Stimulated activated naive CD4-positive, alpha-beta T cell (primary cell): ENCODE data around the gene ZNRF4.

ENCODE experiments used
- DNase-seq, 6 experiments: peaks; one replicate each; lab custom pipeline; 2025; lab: John Stamatoyannopoulos, UW

ZNRF4 gene

DNA sequence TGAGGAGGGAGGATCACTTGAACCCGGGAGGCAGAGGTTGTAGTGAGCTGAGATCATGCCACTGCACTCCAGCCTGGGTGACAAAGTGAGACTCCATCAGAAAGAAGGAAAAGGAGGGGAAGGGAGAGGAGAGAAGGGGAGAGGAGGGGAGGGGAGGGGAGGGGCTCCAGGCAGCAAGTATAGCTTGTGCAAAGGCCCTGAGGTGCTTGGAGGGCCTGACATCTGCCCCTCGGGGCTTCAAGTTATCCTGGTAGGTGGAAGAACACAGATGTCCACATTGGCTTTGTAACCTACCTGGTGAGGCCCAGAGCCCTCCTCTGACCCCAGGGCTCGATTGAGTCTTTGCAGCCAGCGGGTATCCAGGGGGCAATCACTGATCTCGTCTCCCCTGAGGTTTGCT lies 11.5 kb upstream of the ZNRF4 start:
- no peak for DNase-seq

DNA sequence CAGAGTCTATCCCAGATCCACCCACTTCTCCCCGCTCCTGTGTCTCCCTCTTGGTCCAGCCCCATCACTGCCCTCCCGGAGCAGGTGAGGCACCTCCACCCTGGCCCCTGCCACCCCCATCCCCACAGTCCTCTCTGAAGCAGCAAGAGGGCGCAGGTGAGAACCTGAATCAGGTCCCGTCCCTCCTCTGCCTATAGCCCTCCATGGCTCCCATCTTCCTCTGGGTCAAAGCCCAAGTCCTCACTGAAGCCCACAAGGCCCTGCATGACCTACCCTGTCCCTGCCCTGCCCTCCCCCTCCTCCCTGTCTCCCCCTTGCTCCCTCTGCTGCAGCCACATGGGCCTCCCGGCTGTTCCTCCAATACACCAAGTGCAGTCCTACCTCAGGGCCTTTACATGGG lies 10.8 kb upstream of the ZNRF4 start:
- no peak for DNase-seq

DNA sequence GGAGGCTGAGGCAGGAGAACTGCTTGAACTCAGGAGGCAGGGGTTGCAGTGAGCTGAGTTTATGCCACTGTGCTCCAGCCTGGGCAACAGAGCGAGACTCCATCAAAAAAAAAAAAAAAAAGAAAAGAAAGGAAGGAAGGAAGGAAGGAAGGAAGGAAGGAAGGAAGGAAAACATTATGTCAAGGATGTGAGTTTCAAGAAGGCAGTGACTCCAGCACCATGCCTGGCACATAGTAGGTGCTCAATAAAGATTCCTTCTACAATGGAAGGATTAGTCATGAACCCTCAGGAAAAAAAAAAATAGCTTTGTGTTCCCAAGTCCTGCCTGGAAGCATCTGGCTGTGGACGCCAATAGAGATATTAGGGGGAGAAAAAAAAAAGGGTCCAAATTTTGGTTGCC lies 10.1 kb upstream of the ZNRF4 start:
- no peak for DNase-seq

DNA sequence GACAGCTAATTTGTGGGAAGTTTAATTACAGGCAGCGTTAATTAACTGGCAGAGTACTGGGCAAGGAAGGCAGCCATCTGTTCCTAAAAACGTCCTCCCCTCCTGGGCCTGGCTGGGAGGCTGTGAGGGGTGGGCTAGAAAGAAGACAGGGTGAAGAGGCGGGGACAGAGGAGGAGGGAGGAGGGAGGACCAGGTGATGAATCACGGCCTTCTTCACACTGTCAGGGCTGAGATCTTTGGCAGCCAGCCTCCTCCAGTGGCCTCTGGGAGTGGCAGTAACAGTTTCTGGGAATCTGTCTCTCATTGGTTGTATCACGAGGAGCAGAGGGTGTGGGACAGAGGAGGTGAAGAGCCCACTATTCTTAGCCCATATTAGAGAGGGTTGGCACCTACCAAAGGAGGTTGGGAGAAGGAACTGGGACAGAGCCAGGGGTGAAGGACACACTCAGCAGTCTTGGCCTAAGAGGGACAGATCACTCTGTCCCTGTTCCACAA lies 9.6 kb upstream of the ZNRF4 start:
- DNase-seq: no peak

DNA sequence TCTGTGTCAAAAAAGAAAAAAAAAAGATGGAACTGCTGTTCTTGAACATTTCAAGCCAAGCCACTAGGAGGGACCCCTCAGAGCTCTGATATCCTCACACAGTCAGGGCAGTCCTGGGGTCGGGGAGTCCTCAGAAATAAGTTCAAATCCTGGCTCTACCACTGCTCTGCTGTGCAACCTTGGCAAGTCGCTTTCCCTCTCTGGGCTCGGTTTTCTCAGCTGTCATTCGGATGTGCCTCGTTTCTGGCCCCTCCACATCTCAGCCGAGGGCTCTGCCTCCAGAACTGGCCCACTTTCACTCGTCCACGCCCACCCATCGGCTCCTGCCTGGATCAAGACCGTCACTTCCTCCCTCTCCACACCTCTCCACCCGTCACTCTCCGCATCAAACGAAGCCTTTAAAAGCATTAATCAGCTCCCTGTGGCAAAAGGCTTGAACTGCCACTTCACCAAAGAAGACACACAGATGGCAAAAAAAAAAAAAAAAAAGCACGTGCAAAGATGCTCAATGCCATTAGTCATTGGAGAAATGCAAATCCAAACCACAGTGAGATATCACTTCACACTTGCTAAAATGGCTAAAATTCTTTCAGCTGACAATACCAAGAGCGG lies 7.4 kb upstream of the ZNRF4 start:
- DNase-seq: no peak

DNA sequence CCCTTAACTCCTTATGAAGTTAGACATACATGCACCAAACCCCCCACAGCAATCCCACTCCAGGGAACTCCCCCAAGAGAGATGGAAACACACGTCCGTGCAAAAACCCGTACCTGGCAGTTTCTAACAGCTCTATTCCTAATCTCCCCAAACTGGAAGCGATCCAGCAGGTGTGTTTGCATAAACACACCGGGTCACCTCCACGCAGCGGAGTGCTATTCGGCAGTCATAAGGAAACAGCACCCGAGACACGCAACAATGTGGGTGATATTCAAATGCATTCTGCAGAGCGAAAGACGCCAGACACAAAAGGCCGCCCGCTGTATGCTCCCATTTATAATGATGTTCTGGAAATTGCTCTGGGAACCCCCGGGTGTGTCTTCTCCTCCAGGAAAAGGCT lies 6.8 kb upstream of the ZNRF4 start:
- DNase-seq: no peak

DNA sequence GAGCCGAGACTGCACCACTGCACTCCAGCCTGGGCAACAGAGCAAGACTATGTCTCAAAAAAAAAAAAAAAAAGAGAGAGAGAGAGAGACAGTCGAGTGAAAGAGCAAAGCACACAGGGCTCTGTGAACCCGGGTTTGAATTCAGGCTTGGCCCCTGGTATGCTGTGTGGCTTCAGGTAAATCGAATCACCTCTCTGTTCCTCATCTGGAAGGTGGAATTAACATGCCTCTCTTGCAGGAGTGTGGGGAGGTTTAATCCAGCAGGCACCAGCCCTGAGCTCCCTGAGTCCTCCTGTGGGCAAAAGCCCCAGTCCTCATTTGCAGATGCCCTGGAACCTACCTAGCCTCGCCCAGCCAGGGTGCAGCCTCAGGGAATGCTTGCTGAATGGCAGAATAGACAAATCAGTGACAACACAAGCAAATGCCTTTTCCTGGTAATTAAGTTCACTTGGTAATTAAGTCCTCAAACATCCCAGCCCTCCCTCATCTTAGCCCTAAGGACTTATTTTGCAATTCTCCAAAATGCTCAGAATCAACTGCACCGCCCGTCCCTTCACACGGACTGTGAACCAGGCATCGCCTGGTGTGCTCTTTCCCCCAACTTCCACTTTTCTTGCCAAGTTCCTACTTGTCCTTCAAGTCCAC lies 4.6 kb upstream of the ZNRF4 start:
- no peak for DNase-seq

DNA sequence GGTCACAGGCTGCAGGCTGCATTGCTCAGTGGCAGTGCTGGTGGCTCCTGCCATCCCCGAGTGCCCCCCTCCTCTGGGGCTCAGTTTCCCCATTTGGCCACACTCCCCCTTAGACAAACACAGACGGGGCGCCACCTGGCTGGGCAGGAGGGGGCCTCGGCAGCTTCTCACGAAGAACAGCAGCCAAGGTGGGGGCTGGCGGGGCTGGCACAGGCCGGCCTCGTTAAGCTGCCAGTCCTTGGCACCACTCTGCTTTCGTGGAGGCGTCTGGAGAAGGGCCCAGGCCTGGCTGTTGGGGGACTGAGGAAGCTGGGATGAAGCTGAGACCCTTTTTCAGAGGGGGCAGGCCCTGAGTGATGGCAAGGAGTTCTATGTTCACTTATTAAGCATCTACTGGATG lies 3.7 kb upstream of the ZNRF4 start:
- no peak for DNase-seq

DNA sequence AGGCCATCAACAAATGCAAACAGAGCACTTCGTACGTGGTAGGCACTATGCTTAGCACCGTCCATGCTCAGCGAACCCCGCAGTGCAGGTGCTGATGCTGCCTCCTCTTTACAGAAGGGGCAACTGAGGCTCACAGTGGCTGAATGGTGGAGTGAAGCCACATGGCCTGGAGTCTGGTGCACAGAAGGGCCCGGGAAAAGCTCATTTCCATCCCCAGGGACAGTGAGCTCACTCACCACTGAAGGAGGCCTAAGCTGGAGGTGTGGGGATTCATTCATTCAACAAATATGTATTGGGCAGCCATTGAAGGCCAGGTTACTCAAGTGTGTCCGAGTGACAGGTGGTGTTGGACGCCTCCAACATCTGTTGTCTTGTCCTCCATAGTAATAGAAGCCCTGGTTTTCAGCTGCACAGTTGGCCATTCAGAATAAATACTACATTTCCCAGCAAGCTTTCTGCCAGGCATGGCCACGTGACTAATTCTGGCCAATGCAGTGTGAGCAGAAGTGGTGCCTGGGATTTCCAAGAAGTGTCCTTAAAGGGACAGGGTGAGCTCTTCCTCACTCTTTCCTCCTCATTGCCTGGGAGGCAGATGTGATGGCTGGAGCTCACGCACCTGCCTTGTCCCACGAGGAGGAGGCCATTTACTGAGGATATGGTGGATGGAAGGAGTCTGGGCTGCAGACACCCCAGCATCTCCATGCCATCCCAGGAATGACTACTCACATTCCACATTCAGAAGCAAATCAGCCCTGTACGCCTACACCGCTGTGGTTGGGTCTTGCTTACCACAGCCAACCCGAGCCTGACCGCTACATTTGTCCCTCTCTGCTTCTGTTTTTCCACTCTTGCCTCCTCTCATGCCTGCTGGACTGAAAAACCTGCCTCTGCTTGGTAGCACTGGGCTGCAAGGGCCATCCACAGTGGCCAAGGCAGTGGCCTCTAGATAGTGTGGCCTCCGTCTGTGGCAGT lies 2.3 kb upstream of the ZNRF4 start:
- DNase-seq: no peak

DNA sequence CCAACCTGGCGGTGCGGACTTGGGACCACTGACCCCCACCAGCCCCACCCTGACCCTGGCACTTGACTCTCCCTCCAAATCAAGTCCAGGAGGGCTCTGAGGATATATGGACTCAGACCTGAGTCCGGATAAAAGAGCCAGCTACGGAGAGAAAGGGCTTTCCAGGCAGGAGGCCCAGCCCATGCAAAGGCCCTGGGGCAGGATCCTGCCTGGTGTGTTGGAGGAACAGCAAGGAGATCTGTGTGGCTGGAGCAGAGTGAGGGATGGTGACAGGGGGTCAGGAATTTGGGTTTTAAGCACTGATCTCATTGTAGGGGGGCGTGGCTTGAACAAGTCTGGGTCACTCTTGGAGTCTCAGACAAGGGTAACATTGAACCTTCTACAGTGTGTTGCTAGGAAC lies 474 bp upstream of the ZNRF4 start:
- no peak for DNase-seq

DNA sequence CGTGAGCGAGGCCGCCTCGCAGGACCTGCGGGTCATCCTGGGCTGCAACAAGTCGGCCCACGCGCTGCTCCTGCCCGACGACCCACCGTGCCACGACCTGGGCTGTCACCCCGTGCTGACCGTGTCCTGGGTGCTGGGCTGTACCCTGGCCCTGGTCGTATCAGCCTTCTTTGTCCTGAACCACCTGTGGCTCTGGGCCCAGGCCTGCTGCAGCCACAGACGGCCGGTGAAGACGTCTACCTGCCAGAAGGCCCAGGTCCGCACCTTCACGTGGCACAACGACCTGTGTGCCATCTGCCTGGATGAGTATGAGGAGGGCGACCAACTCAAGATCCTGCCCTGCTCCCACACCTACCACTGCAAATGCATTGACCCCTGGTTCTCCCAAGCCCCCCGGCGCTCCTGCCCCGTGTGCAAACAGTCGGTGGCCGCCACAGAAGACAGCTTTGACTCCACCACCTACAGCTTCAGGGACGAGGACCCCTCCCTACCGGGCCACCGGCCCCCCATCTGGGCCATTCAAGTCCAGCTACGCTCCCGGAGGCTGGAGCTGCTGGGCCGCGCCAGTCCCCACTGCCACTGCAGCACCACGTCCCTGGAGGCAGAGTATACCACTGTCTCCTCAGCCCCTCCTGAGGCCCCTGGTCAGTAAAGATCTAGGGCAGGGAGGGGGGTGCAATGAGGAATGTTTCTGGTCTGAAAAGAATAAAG lies 1.1 kb downstream of the ZNRF4 start:
- DNase-seq: no peak

DNA sequence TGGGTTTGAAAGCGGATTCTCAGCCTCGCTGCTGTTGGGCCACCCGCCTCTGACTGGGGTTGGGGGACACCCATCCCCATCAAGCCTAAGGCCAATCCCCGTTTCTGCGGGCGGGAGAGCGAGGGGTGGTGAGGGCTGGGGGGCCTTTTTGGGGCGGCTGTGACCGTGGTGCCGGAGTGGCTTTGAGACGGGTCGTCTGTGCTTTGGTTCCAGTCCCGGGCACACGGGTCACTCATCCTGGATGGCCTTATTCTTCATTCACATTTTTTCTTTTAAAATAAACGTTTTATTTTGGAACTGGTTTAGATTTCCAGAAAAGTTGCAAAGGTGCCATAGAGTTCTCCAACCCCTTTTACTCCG lies 1.6 kb downstream of the ZNRF4 start:
- DNase-seq: no peak

DNA sequence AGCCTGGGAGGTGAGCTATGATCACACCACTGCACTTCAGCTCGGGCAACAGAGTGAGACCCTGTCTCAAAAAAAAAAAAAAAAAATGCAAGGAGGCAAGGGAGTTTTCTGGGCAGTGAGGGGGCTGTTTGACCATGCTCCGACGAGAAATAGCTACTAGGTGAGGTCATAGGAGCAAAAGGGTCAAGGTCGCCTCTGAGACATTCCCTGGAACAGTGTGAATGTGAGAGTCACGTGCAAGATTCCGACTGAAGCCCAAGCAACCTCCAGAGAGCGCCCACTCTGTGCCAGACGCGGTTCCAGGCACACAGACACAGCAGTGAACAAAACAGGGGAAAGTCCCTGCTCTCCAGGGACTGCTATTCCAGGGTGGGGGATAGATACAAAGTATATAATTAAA lies 2.5 kb downstream of the ZNRF4 start:
- DNase-seq: no peak

DNA sequence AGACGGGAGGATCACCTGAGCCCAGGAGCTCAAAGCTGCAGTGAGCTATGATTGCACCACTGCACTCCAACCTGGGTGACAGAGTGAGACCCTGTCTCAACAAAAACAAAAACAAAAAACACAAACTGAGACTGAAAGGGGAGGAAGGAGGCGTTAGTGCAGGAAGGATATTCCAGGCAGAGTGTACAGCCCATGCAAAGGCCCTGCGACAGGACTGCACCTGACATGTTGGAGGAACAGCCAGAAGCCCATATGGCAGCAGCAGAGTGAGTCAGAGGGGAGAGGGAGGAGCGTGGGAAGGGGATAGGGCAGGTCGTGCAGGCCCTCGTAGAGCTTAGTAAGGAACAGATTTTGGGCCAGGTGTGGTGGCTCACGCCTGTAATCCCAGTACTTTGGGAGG lies 3.2 kb downstream of the ZNRF4 start:
- DNase-seq: no peak

DNA sequence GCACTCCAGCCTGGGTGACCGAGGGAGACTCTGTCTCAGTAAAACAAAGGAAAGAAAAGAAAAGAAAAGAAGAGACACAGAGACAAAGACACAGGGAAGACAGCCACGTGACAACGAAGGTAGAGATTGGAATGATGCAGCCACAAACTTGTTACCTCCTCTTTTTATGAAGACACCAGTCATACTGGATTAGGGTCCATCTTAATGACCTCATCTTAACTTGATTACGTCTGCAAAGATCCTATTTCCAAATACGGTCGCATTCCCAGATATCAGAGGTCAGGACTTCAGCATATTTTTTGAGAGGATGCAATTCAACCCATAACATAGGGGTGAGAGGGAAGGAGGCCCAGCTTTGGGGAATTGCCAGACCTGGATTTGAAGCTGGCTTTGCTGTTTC lies 4.1 kb downstream of the ZNRF4 start:
- no peak for DNase-seq

DNA sequence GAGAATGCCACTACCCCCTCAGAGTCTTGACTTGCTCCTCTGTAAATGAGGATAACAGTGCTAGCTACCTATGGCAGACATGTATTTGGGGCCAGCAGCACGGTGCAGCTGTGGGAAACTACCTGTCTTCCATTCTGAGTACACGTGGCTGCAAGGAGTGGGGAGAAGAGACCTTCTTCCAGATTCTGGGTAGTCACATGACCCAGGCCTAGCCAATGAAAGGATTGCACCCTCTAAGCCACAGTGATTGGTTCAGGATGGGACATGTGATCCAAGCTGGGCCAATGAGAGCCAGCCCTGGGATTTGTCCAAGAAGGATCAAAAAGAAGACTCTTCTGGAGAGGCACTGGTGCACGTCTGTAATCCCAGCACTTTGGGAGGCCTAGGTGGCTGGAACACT lies 5.5 kb downstream of the ZNRF4 start:
- DNase-seq: no peak

DNA sequence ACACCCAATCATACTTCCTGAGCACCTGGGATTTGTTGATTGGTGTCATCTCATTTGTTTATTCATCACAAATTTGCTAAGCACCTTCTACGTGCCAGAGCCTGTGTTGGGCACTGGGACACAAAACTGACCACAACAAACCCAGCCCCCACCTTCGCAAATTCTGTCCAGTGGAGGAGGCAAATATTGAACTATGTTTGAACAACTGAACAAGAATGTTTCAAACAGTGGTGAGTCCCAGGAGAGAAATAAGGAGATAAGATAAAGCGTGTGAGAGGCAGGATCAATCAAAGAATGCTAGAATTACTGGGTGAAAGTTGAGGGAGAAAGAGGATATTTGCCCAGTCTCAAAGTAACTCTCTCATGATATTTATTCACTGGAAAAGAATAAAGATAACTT lies 8.7 kb downstream of the ZNRF4 start:
- no peak for DNase-seq

DNA sequence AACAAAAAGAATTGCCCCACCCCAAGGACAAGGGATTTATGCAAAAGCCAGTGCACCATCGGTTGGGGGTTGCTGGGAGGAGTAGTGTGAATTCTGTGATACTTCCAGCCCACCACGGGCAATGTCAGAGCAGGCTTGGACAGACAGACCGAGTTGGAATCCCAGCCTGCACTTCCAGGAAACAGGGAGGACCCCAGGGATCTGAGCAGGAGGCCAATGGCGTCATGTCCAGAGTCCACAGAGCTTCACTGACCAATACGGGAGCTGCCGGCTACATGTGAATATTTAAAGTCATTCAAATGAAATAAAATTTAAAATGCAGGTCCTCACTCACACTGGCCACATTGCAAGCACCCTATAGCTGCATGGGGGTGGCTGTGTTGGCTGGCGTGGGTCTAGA lies 10.9 kb downstream of the ZNRF4 start:
- no peak for DNase-seq

DNA sequence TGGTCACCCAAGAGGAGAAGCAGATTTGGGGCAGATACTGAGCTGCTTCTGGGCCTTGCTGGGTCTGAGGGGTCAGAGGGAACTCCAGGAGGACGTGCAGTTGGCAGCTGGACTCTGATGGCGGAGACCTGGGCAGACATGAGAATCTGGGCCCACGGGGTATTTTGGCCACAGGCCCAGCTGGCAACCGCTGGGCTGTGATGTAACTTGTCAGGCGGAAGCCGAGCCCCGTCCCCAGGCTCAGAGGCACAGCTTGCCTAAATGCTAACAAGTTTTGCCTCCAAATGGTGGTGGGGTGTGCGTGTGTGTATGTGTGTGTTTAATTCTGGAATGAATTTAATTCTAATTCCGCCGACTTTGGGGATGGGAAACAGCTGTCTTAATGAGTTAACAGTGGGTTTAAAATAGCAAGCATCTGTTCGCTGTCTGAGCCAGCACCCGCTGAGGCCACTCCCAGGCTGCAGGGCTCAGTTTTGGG lies 11.6 kb downstream of the ZNRF4 start:
- no peak for DNase-seq

DNA sequence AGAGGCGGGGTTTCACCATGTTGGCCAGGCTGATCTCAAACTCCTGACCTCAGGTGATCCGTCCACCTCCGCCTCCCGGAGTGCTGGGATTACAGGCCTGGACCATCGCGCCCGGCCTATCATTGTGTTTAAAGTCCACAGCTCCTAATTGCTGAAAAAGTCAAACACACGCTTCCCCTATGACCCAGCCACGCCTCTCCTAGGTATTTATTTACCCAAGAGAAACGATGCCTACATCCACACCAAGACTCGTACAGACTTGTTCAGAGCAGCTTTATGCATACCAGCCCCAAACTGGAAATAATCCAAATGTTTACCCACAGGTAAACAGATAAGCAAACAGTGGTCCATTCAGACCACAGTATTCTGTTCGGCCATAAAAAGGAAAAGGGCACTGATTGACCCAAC lies 15.1 kb downstream of the ZNRF4 start:
- no peak for DNase-seq

DNA sequence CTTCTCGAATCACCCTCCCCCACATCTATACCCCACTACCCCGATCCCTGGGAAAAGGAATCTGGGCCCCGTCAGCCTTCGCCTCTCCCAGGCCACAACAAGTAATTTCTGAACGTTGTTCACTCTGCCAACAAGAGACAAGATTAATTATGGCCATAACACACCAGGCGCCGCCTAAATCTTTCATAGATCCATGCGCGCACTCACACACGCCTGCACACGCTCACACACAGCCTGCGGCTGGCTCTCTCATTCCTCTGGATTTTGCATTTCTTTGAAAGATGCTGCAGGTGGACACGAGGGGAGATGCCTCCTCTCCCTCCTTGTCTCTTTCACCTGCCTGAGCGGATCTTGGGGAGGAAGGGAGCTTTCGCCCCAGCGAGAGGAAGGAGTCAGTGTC lies 17.1 kb downstream of the ZNRF4 start:
- DNase-seq: no peak

DNA sequence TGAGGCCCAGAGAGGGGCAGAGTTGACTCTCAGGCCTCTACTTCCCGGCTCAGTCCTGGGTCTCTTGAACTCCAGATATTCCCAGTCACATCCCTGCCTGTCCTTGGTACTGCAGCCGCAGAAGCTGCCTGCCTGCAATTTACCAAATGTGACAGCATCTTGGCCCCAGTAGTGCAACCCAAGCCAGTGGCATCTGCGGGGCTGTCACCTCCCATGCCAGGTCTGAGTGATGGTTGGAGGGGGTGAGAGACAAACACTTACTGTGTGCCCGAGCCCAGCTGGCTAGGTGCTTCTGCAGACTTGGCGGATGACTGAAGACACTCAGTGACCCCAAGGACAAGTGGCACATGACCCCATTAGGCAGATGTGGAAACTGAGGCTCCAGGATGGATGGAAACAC lies 18.4 kb downstream of the ZNRF4 start:
- DNase-seq: no peak
